Thyroid gland (tissue), 4 donors: Measurements from ENCODE around the gene CYP19A1. TPM values are rescaled to one million over a fixed set of nuclear protein-coding genes. Genes with fewer than 3 reads are reported as not detected.

Experiments
- DNase-seq, 2 donors: peaks; one replicate each; pipeline ENCODE4 v3.0.0-alpha.2; 2019
- H3K27ac ChIP-seq, 3 donors: fragments of 200-600 bp; sonication (generic); 1 replicate in 2 of 3; 2 replicates in 1 of 3; pipeline ENCODE4 v1.5.1; 2016 to 2019; ENCODE audit warnings: mild to moderate bottlenecking in 1 of 3, moderate library complexity in 1 of 3
- H3K27me3 ChIP-seq: fragments of 200-600 bp; sonication (generic); one replicate; pipeline ENCODE4 v1.5.1; 2019
- H3K36me3 ChIP-seq, 2 donors: fragments of 200-600 bp; sonication (generic); one replicate each; pipeline ENCODE4 v1.5.1; 2016 to 2019
- H3K4me1 ChIP-seq, 2 donors: fragments of 200-600 bp; sonication (generic); one replicate each; pipeline ENCODE4 v1.5.1; 2017 to 2019
- H3K4me3 ChIP-seq, 3 donors: fragments of 200-600 bp; sonication (generic); replicated peaks in 1 of 3; 1 replicate in 2 of 3; 2 replicates in 1 of 3; pipeline ENCODE4 v1.5.1; 2016; ENCODE audit warnings: mild to moderate bottlenecking in 1 of 3
- H3K9me3 ChIP-seq: fragments of 200-600 bp; sonication (generic); one replicate; pipeline ENCODE4 v1.5.1; 2017
- CTCF ChIP-seq, 6 experiments: fragments of 200-600 bp in 3 of 6; fragments of 450-650 bp in 3 of 6; sonication (generic) in 3 of 6; IDR thresholded peaks; one replicate each; pipeline ENCODE4 v1.5.1; 2016 to 2019; ENCODE audit warnings: antibody characterized with exemption in 6 of 6, mild to moderate bottlenecking in 2 of 6, inconsistent platforms in 1 of 6, moderate library complexity in 1 of 6
- POLR2A ChIP-seq, 2 donors: fragments of 450-650 bp; IDR thresholded peaks; one replicate each; pipeline ENCODE4 v1.6.1; 2017; ENCODE audit warnings: antibody characterized with exemption in 2 of 2, mild to moderate bottlenecking in 2 of 2, moderate library complexity in 1 of 2
- WGBS, 2 donors: methylation state at CpG; one replicate each; pipeline ENCODE4 v1.1.5; 2017; 5-methylcytosine and 5-hydroxymethylcytosine counted together
- intact Hi-C: fragments of 100-400 bp; cut with DNase I; formaldehyde crosslinking; loops from one replicate; pipeline ENCODE4 v1.15.1; 2023
- total RNA-seq, 4 donors: library from RNA; depleted of rRNA; stranded (reverse); fragments of >200 nt; gene quantifications; one replicate each; pipeline ENCODE4 v1.2.3, GENCODE V29; 2016

CYP19A1 gene
- total RNA-seq, 4 donors from 2014 or later: 1.6 to 5.5 (median 4.5) TPM

GRCh38 chr15:51253366-51253765 lies 85.0 kb downstream of the CYP19A1 start:
- no peak overlapping the region for H3K27ac ChIP-seq
- no peaks in the 10 kb centered on the region for H3K9me3 ChIP-seq
- no peaks in the 10 kb centered on the region for H3K4me1 ChIP-seq
- 64 to 66% methylated on average over 2 of the region's 2 CpGs for WGBS, 2 donors
- DNase-seq: no peak
- no peaks in the 10 kb centered on the region for H3K36me3 ChIP-seq
- H3K4me3 ChIP-seq: no peak overlapping the region
- TF ChIP-seq POLR2A (IDR thresholded peaks at IDR 0.05): no peak
- TF ChIP-seq CTCF (IDR thresholded peaks at IDR 0.05): no peak
- intact Hi-C loops: no loop called here
- no peaks in the 10 kb centered on the region for H3K27me3 ChIP-seq

- TF ChIP-seq POLR2A (IDR thresholded peaks at IDR 0.05) (no peak), CTCF (IDR thresholded peaks at IDR 0.05) (no peak)
- Histone ChIP-seq H3K27me3 (no peaks in the 10 kb centered on the region), H3K27ac (no peak overlapping the region), H3K4me1 (no peaks in the 10 kb centered on the region), H3K4me3 (no peak overlapping the region), H3K9me3 (no peaks in the 10 kb centered on the region), H3K36me3 (no peaks in the 10 kb centered on the region)
- intact Hi-C loops: no loop called here
- DNase-seq: no peak
- 95% methylated on average over 3 of the region's 3 CpGs for WGBS, 2 donors
Measured at GRCh38 chr15:51252671-51253070, 85.7 kb downstream of the CYP19A1 start.

GRCh38 chr15:51251556-51251955 lies 86.8 kb downstream of the CYP19A1 start:
- no peaks in the 10 kb centered on the region for H3K9me3 ChIP-seq
- H3K27ac ChIP-seq: no peak overlapping the region
- DNase-seq: no peak
- H3K4me1 ChIP-seq: no peaks in the 10 kb centered on the region
- no peak for TF ChIP-seq POLR2A (IDR thresholded peaks at IDR 0.05)
- no peak for TF ChIP-seq CTCF (IDR thresholded peaks at IDR 0.05)
- no peaks in the 10 kb centered on the region for H3K27me3 ChIP-seq
- intact Hi-C loops: no loop called here
- H3K36me3 ChIP-seq: no peaks in the 10 kb centered on the region
- H3K4me3 ChIP-seq: no peak overlapping the region
- 89 to 94% methylated on average over 1 of the region's 1 CpG for WGBS, 2 donors

GRCh38 chr15:51250217-51251011 lies 88.0 kb downstream of the CYP19A1 start:
- TF ChIP-seq POLR2A (IDR thresholded peaks at IDR 0.05): no peak
- no peak for TF ChIP-seq CTCF (IDR thresholded peaks at IDR 0.05)
- Histone ChIP-seq H3K27ac (no peak overlapping the region), H3K36me3 (no peaks in the 10 kb centered on the region), H3K4me3 (no peak overlapping the region), H3K4me1 (no peaks in the 10 kb centered on the region), H3K9me3 (no peaks in the 10 kb centered on the region), H3K27me3 (no peaks in the 10 kb centered on the region)
- WGBS, 2 donors: 75 to 80% methylated on average over 4 of the region's 4 CpGs
- intact Hi-C loops: no loop called here
- no peak for DNase-seq

GRCh38 chr15:51245628-51246027 lies 92.8 kb downstream of the CYP19A1 start:
- 100% methylated on average over 1 of the region's 1 CpG for WGBS, 2 donors
- Histone ChIP-seq H3K4me3 (no peak overlapping the region), H3K27ac (no peak overlapping the region), H3K4me1 (no peaks in the 10 kb centered on the region), H3K9me3 (no peaks in the 10 kb centered on the region), H3K36me3 (no peaks in the 10 kb centered on the region), H3K27me3 (no peaks in the 10 kb centered on the region)
- no peak for TF ChIP-seq CTCF (IDR thresholded peaks at IDR 0.05)
- TF ChIP-seq POLR2A (IDR thresholded peaks at IDR 0.05): no peak
- intact Hi-C loops: no loop called here
- DNase-seq: no peak
